Measurements from ENCODE around the gene SLC44A2. TPM values are rescaled to one million over a fixed set of nuclear protein-coding genes. Genes with fewer than 3 reads are reported as not detected.

SLC44A2 gene
- total RNA-seq, 1 experiment from 2014 or later = 73.5 TPM

DNA sequence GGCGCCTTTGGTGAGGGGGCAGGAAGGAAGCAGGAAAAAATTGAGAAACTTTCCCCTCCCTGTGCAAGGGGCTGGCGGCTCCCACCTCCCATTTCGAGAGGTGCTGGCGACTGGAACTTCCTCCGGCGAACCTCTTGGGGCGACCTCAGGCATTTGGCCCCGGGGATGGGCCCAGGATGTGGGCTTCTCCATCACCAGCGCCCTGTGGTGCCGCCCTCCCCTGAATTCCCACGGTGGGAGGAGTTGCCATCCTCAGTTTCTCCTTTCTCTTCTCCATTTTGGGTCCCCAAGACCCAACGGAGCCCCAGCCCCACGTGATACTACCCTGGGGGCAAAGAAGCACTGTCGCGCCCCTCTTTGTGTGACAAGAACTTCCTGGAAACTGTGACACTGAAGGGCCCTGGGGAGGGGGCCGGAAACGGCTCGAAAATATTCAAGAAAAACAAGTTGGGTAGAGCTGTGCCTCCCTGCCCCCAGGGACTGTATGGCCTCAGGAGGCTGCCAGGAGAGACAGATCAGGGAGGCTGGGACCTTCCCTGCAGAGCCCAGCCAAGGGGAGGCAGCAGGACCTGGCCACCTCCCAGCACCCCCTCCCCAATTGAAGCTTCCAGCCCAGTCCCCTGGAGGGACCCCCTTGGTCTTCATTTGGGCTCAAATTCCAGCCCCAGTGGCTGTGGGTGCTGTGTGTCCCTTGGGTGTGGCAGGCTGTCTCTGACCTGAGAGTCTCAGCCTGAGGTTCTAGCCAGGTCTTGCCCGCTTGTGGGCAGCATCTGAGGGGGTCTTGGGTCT lies 22.1 kb upstream of the SLC44A2 start:
- Histone ChIP-seq H3K27ac (peak overlapping the region; percentile 64), H3K27me3 (no peaks in the 10 kb centered on the region), H3K9me3 (replicated peaks) (no peaks in the 10 kb centered on the region), H3K4me1 (peaks cover 9% of the 10 kb centered on the region), H3K36me3 (no peaks in the 10 kb centered on the region), H3K4me3 (peak overlapping the region; percentile 99)
- peak; percentile 31 to 32 for DNase-seq

DNA sequence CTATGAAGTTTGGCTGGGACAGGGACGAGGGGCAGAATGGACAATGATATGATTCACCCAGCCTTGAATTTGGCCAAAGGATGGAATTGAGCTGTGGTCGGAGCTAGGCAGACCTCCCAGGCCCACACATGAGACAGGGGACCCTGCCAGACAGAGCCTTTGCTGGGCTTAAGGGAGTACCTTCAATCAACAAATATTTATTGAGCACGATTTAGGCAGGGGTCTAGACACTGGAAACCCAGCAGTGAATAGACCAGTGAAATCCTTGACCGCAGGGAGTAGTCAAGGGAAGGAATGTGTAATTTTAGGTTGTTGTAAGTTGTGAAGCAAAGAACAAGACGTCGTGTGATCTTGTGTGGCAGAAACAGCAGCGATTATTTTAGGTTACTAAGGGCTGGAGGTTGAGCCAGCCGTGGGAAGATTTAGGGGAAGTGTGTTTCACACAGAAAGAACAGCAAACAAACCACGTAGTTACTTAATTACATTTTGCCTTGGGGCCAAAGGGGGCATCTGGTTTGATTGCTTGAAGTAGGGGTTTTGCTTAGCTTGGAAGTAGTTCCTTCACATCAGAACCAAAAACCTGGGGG lies 21.4 kb upstream of the SLC44A2 start:
- DNase-seq = no peak
- peaks cover 9% of the 10 kb centered on the region for H3K4me1 ChIP-seq
- no peaks in the 10 kb centered on the region for H3K27me3 ChIP-seq
- no peaks in the 10 kb centered on the region for H3K9me3 ChIP-seq (replicated peaks)
- H3K27ac ChIP-seq = no peak overlapping the region
- H3K4me3 ChIP-seq = no peak overlapping the region
- no peaks in the 10 kb centered on the region for H3K36me3 ChIP-seq

DNA sequence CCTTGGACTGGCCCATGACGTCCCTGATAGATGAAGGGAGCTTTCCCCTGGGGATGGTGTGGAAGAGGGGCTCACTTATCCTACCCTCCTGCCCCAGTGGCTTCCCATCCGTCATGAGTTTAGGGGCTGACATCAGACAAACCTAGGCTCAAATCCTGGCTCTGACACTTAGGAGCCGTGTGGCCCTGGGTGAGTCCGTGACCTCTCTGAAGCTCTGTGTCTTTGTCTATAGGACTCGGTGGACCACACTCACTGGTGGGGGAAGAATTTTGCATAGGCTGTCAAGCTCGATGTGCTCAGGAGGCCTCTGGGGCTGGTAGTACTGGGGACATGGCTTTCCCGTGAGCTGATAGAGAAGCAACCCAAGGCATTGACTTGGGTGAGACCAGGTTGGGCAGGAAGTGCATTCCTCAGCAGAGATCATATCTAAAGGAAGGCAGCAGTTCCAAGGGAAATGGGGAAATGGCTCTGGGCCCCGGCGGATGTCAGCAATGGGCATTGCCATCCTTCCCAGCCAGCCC lies 20.8 kb upstream of the SLC44A2 start:
- DNase-seq = no peak
- Histone ChIP-seq H3K27ac (no peak overlapping the region), H3K27me3 (no peaks in the 10 kb centered on the region), H3K4me3 (no peak overlapping the region), H3K4me1 (peaks cover 9% of the 10 kb centered on the region), H3K9me3 (replicated peaks) (no peaks in the 10 kb centered on the region), H3K36me3 (no peaks in the 10 kb centered on the region)

DNA sequence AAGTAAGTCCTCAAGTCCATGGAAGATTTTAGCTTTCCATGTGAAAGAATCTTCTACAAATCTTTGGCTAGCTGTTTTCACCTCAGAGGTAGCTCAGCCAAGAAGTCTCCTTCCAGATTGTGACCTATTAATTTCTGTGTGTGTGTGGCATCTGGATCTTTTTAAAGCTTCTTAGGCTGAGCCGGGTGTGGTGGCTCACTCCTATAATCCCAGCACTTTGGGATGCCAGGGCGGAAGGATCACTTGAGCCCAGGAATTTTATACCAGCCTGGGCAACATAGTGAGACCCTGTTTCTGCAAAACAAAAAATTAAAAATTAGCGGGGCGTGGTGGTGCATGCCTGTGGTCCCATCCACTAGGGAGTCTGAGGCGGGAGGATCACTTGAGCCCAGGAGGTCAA lies 13.4 kb upstream of the SLC44A2 start:
- Histone ChIP-seq H3K4me1 (no peaks in the 10 kb centered on the region; the same call in 1 of the 2 replicates), H3K36me3 (no peaks in the 10 kb centered on the region), H3K27me3 (no peaks in the 10 kb centered on the region), H3K4me3 (no peak overlapping the region), H3K27ac (no peak overlapping the region), H3K9me3 (replicated peaks) (no peaks in the 10 kb centered on the region)
- DNase-seq = no peak

DNA sequence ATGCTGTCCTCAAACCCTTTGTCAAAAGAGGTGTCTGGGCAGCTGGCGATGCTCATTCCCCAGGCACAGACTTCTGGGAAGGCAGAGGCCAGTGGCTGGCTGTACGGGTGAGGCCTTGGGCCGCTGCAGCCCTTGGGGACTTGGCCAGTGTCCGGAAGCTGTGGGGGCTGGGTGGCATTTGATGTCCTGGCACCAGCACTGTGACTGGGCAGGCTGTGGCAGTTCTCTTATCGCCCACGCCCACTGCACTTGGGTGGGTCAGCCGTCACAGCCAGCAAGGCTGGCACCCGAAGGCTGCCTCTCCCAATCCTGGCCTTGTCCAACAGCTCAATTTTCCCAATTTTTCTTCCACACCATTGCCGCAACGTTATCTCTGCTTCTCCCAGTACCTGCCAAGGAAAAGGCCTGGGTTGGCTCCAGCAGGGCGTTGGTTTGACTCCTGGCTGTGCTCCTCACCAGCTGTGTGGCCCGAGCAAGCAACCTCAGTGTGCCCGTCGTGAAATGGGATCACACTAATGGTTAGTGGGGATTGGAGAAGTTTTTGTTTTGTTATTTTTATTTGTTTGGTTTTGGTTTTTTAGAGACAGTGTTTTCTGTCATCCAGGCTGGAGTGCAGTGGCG lies 12.7 kb upstream of the SLC44A2 start:
- Histone ChIP-seq H3K9me3 (replicated peaks) (no peaks in the 10 kb centered on the region), H3K27me3 (no peaks in the 10 kb centered on the region), H3K4me1 (no peaks in the 10 kb centered on the region; the same call in 1 of the 2 replicates), H3K27ac (no peak overlapping the region), H3K4me3 (no peak overlapping the region), H3K36me3 (no peaks in the 10 kb centered on the region)
- no peak for DNase-seq

DNA sequence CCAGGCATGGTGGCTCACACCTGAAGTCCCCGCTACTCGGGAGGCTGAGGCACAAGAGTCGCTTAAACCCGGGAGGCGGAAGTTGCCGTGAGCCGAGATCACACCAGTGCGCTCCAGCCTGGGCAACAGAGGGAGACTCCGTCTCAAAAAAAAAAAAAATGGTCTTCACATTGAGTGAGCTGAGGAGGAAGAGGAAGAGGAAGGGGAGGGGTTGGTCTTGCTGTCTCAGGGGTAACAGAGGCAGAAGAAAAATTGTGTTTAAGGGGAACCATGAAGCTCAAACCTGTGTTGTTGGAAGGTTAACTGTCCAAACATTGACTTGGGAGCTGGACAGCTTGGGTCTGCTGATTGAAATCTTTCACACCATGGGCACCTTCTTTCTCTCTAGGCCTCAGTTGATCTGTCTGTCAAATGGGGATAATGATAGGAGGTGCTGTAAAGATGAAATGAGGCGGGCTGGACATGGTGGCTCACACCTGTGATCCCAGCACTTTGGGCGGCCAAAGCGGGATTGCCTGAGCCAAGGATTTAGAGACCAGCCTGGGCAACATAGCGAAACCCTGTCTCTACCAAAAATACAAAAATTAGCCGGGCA lies 9.8 kb upstream of the SLC44A2 start:
- no peaks in the 10 kb centered on the region for H3K36me3 ChIP-seq
- no peaks in the 10 kb centered on the region for H3K27me3 ChIP-seq
- no peak overlapping the region for H3K4me3 ChIP-seq
- no peaks in the 10 kb centered on the region; the same call in 1 of the 2 replicates for H3K4me1 ChIP-seq
- no peak for DNase-seq
- H3K9me3 ChIP-seq (replicated peaks) = no peaks in the 10 kb centered on the region
- no peak overlapping the region for H3K27ac ChIP-seq

DNA sequence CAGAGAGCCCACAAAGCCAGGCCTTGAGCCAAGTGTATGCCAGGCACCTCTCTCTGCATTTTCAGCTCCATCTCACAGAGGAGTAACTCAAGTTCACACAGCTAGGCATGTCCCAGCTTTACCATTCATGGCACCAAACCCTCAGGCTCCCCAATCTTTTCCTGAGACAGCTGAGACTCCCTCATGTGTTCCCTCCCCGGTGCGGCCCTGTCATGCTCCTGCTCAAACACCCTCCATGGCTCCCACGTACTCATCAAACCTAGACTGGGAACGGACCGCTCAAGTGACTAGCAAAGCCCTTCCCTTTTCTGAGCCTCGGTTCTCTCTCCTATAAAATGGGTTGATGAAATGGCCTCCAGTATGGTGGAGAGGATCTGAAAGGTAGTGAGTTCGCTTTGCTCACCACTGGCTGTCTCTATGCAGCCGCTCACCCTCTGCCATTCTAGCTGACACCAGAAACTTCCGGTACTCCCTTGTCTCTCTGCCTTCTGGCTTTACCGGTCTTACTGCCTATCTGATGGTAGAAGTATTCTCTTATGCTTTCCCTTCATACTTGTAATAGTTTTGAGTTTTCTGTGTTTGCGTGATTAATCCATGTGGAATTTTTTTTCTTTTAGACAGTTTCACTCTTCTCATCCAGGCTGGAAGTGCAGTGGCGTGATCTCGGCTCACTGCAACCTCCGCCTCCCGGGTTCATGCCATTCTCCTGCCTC lies 7.8 kb upstream of the SLC44A2 start:
- Histone ChIP-seq H3K27ac (no peak overlapping the region), H3K9me3 (replicated peaks) (no peaks in the 10 kb centered on the region), H3K27me3 (no peaks in the 10 kb centered on the region), H3K4me3 (no peak overlapping the region), H3K4me1 (no peaks in the 10 kb centered on the region), H3K36me3 (no peaks in the 10 kb centered on the region)
- DNase-seq = no peak

DNA sequence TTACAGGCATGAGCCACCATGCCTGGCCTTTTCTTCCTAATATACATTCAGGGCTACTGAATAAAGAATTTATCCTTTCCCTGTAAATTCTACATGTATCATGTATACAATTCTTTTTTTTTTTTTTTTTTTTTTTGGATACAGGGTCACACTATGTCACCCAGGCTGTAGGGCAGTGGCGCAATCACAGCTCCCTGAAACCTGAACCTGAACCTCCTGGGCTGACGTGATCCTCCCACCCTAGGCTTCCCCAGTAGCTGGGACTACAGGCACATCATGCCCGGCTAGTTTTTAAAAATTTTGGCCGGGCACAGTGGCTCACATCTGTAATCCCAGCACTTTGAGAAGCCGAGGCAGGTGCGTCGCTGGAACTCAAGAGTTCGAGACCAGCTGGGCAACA lies 6.5 kb upstream of the SLC44A2 start:
- DNase-seq = no peak
- Histone ChIP-seq H3K4me3 (no peak overlapping the region), H3K9me3 (replicated peaks) (no peaks in the 10 kb centered on the region), H3K27me3 (no peaks in the 10 kb centered on the region), H3K27ac (no peak overlapping the region), H3K4me1 (no peaks in the 10 kb centered on the region), H3K36me3 (no peaks in the 10 kb centered on the region)

DNA sequence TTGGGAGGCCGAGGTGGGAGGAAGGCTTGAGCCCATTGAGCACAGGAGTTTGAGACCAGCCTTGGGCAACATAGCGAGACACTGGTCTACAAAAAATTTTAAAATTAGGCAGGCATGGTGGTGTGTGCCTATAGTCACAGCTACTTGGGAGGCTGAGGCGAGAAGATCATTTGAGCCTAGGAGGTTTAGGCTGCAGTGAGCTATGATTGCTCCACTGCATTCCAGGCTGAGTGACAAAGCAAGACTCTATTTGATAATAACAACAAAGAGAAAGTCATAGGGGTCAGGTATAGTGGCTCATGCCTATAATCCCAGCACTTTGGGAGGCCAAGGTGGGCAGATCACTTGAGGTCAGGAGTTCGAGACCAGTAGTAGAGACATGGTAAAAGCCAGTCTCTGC lies 4.6 kb upstream of the SLC44A2 start:
- H3K4me3 ChIP-seq = no peak overlapping the region
- peaks cover 9% of the 10 kb centered on the region for H3K4me1 ChIP-seq
- DNase-seq = no peak
- H3K27me3 ChIP-seq = no peaks in the 10 kb centered on the region
- H3K27ac ChIP-seq = no peak overlapping the region
- no peaks in the 10 kb centered on the region for H3K9me3 ChIP-seq (replicated peaks)
- H3K36me3 ChIP-seq = no peaks in the 10 kb centered on the region

DNA sequence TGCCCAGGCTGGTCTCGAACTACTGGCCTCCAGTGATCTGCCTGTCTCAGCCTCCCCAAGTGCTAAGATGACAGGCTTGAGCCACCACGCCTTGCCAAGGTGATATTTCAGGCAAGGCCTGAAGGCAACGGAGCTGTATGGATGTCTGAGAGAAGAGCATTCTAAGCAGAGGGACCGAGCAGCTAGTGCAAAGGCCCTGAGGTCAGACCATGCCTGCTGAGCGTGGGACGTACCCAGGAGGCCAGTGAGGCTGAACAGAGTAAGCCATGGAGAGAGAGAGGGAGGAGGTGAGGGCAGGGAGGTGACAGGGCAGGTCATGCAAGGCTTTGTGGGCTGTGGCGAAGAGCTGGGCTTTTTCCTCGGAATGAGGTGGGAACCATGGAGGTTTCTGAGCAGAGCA lies 3.4 kb upstream of the SLC44A2 start:
- no peak overlapping the region for H3K27ac ChIP-seq

DNA sequence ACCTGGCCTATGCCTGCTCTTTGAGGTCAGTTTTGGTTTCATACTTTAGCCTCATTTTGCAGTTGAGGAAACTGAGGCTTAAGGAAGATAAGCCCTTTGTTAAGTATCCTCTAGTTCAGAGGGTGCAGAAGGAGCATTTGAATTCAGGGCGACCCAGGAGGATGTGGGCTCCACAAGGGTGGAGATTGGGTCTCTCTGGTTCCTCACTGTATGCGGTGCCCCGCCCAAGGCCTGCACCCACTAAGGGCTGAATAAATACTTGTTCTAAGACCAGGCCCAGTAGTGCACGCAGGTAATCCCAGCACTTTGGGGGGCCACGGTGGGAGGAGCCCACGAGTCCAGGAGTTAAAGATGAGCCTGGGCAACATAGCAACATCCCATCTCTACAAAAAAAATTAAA lies 768 bp upstream of the SLC44A2 start:
- DNase-seq = no peak
- Histone ChIP-seq H3K27ac (peak overlapping the region; percentile 91), H3K27me3 (no peaks in the 10 kb centered on the region), H3K4me1 (peaks cover 9% of the 10 kb centered on the region), H3K36me3 (peaks cover 19% of the 10 kb centered on the region), H3K4me3 (no peak overlapping the region), H3K9me3 (replicated peaks) (no peaks in the 10 kb centered on the region)

More for the DNA sequence above, 3.4 kb upstream of the SLC44A2 start:
- Histone ChIP-seq H3K27me3 (no peaks in the 10 kb centered on the region), H3K9me3 (replicated peaks) (no peaks in the 10 kb centered on the region), H3K36me3 (no peaks in the 10 kb centered on the region), H3K4me3 (no peak overlapping the region), H3K4me1 (peaks cover 9% of the 10 kb centered on the region)
- DNase-seq = no peak

DNA sequence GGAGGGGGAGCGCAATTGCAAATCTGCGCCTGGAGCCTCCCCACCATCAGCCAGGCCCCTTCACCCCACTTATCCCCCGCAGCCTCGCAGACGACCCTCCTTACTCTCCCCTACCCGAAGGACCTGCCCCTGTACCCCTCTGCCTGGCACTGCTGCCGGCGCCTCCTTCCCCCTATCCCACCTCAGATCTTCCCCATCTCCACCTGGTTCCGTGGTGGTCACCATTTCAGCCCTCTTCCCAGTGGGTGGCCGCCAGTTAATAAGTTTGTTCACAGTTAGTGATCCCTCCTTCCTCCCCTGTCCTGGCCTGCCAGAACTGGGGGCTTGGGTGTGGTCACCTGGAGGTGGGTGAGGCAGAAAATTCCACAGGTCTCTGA lies 397 bp downstream of the SLC44A2 start:
- peak in 1 of 2 experiments; percentile 56 for DNase-seq
- H3K27me3 ChIP-seq = no peaks in the 10 kb centered on the region
- no peaks in the 10 kb centered on the region for H3K9me3 ChIP-seq (replicated peaks)
- peaks cover 9% of the 10 kb centered on the region for H3K4me1 ChIP-seq
- H3K4me3 ChIP-seq = peak overlapping the region; percentile 72
- H3K27ac ChIP-seq = peak overlapping the region; percentile 91
- H3K36me3 ChIP-seq = peaks cover 24% of the 10 kb centered on the region

DNA sequence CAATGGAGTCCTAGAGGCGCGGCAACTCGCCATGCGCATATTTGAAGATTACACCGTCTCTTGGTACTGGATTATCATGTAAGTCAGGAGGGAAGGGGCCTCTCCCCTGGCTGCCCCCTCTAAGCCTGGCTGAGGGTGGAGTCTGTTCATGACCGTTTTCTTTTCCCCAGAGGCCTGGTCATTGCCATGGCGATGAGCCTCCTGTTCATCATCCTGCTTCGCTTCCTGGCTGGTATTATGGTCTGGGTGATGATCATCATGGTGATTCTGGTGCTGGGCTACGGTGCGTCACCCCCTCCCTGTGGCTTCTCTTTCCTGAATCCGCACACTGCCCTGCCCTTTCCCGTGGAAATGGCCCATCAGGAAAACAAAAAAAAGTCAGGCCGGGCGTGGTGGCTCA lies 6.5 kb downstream of the SLC44A2 start:
- no peaks in the 10 kb centered on the region for H3K9me3 ChIP-seq (replicated peaks)
- H3K36me3 ChIP-seq = peaks cover 73% of the 10 kb centered on the region
- H3K27me3 ChIP-seq = no peaks in the 10 kb centered on the region
- H3K4me1 ChIP-seq = no peaks in the 10 kb centered on the region
- H3K27ac ChIP-seq = no peak overlapping the region
- DNase-seq = no peak
- no peak overlapping the region for H3K4me3 ChIP-seq

DNA sequence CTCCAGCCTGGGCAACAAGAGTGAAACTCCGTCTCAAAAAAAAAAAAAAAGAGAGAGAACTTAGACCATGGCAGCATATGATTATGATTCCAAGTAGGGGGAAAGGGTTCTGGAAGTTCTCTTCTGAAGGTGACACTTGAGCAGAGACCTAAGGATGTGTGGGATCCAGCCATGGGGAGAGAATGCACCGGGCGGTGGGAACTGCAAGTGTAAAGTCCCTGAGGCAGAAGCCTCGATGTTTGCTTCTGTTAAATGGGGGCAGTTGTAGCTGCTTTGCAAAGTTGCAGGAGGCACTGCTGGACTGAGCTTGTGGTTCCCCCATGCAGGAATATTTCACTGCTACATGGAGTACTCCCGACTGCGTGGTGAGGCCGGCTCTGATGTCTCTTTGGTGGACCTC lies 9.1 kb downstream of the SLC44A2 start:
- Histone ChIP-seq H3K4me1 (no peaks in the 10 kb centered on the region), H3K27ac (no peak overlapping the region), H3K9me3 (replicated peaks) (no peaks in the 10 kb centered on the region), H3K36me3 (peaks cover 80% of the 10 kb centered on the region), H3K4me3 (no peak overlapping the region), H3K27me3 (no peaks in the 10 kb centered on the region)
- DNase-seq = no peak
